ENCODE measurements around the gene ATP6V0D1.

The ATP6V0D1 gene

DNA sequence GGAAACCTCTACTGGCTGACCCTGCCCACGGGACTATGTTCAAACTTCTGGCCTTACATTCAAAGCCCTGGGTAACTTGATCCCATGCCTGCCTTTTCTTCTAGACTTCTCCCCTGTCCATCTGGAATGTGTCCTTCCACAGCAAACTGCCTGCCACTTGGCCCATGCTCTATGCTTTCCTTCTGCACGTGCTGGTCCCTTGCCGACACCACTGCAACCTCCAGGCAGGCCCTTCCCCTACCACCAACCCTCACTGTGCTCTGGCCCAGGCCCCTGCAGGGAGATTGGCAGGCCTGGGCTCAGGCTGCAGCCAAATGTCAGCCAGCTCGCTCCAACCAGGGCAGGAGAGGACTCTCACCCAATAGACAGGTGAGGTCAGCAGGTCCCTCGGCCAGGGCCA, 39.0 kb downstream of the ATP6V0D1 start:
- TF ChIP-seq POU2F2 (IDR thresholded peaks at IDR 0.05; ENCODE audit: low read depth, low read length) (no peak), TAF1 (IDR thresholded peaks at IDR 0.05; ENCODE audit: low read depth, low read length) (no peak), POLR2A (IDR thresholded peaks at IDR 0.05; ENCODE audit: low read depth, low read length) (no peak), POLR2AphosphoS5 (IDR thresholded peaks at IDR 0.05; ENCODE audit: low read depth, low read length) (no peak), SPI1 (IDR thresholded peaks at IDR 0.05; ENCODE audit: low read depth, low read length) (no peak), PAX5 (IDR thresholded peaks at IDR 0.05; ENCODE audit: insufficient read depth, low read length, severe bottlenecking) (no peak)
- FAIRE-seq, result no peak
- no peak for DNase-seq (ENCODE audit: insufficient read length, low spot score)

DNA sequence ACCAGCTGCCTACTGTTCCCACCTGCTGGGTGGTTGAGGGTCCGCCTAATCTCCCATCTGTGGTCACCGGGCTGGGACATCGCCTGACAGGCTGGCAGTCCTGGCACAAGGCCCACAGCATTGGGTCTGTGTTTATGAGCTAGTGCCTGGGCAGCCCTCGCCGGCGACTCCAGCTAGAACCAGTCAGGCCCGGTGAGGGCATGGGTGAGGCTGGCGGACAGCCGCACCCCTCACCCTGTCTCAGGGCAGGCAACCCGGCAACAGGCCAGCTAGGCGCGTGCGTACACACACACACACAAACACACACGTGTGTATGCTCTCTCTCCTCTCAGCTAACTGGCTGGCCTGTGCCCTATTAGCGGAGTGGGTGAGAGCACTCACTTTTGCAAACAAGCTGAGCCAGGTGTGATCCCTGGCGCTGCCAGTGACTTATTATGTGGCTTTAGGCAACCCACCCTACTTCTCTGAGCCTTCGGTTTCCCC, 39.6 kb downstream of the ATP6V0D1 start:
- DNase-seq (ENCODE audit: insufficient read length, low spot score), result no peak
- TF ChIP-seq PAX5 (IDR thresholded peaks at IDR 0.05; ENCODE audit: insufficient read depth, low read length, severe bottlenecking) (no peak), POU2F2 (IDR thresholded peaks at IDR 0.05; ENCODE audit: low read depth, low read length) (no peak), POLR2AphosphoS5 (IDR thresholded peaks at IDR 0.05; ENCODE audit: low read depth, low read length) (no peak), POLR2A (IDR thresholded peaks at IDR 0.05; ENCODE audit: low read depth, low read length) (no peak), SPI1 (IDR thresholded peaks at IDR 0.05; ENCODE audit: low read depth, low read length) (no peak), TAF1 (IDR thresholded peaks at IDR 0.05; ENCODE audit: low read depth, low read length) (no peak)
- FAIRE-seq, result no peak

DNA sequence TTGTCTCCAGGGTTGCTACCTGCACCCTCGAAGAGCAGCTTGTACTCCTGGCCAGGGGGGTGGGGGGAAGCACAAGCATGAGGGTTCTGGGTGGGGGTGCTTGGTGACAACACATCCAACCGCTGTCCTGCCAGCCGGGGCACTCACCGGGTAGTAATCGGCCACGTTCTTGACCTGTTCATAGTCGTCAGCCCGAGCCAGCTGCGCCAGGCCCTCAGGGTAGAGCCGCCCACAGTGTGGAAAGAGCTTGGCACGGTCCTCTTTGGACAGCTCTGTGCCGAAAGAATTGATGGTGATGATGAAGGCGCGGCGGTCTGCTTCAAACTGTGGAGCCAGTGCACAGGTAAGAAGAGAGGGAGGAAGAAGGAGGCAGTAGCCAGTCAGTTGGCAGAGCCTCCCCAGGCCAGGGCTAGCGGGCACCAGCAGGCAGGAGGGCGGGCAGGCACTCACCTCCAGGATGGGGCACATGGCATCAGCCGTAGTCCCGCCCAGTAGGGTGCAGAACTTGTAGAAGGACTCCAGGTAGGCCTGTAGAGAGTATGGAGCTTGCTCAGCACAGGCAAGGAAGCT, 42.0 kb downstream of the ATP6V0D1 start:
- TF ChIP-seq POLR2AphosphoS5 (IDR thresholded peaks at IDR 0.05; ENCODE audit: low read depth, low read length) (no peak), TAF1 (IDR thresholded peaks at IDR 0.05; ENCODE audit: low read depth, low read length) (no peak)
- DNase-seq (ENCODE audit: insufficient read length, low spot score) (no peak), FAIRE-seq (no peak)

DNA sequence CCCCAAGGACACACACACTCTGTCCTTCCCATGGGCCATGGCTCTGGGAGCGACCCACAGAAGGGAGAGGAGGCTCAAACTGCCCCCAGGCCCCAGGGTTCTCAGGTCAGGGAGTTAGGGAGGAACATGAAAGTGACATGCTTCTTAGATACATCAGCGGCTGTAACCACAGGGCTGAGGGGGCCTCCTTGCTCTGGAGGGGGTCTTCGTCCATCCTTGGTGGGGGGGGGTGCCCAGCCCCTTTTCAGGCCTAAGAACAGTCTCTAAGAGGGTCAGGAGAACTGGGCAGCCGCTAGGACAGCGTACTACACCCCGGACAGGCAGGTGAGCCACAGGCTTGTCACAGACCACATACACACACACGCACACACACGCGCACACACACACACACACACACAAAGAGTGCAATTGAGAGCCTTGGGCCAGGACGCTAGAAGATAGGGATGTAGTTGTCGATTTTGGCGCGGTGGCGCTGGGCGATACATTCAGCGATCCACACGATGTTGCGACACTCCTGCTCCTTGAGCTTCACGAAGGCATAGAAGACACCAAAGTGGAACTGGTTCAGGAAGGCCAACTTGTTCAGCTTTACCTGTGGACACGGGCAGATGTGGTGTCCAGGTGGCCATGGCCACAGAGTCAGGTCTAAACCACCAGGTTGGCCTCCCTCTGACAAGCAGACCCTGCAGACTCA, 42.7 kb downstream of the ATP6V0D1 start:
- TF ChIP-seq TAF1 (IDR thresholded peaks at IDR 0.05; ENCODE audit: low read depth, low read length) (no peak), POU2F2 (IDR thresholded peaks at IDR 0.05; ENCODE audit: low read depth, low read length) (no peak), POLR2AphosphoS5 (IDR thresholded peaks at IDR 0.05; ENCODE audit: low read depth, low read length) (no peak), SPI1 (IDR thresholded peaks at IDR 0.05; ENCODE audit: low read depth, low read length) (no peak), PAX5 (IDR thresholded peaks at IDR 0.05; ENCODE audit: insufficient read depth, low read length, severe bottlenecking) (no peak), POLR2A (IDR thresholded peaks at IDR 0.05; ENCODE audit: low read depth, low read length) (no peak)
- no peak for FAIRE-seq
- no peak for DNase-seq (ENCODE audit: insufficient read length, low spot score)

DNA sequence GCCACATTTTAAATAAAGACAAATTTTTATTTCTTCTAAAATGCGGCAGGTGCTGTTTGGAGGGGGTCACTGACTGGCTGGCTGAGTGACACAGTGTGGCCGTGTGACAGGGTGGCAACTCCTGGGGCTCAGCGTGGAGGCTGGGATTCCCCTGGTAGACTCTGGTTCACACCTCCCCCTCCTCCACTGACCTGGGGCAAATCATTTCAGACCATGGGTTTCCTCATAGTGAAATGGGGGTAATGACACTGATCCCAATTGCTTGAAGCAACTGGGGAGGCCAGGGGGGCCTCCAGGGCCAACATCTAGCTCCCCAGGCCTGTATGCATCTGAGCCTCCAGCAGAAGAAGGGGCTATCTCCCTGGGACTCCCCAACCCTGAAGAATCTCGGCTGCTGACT, 43.4 kb downstream of the ATP6V0D1 start:
- DNase-seq (ENCODE audit: insufficient read length, low spot score) (no peak), FAIRE-seq (no peak)
- TF ChIP-seq TAF1 (IDR thresholded peaks at IDR 0.05; ENCODE audit: low read depth, low read length) (no peak), POLR2A (IDR thresholded peaks at IDR 0.05; ENCODE audit: low read depth, low read length) (no peak), POU2F2 (IDR thresholded peaks at IDR 0.05; ENCODE audit: low read depth, low read length) (no peak), POLR2AphosphoS5 (IDR thresholded peaks at IDR 0.05; ENCODE audit: low read depth, low read length) (no peak)

DNA sequence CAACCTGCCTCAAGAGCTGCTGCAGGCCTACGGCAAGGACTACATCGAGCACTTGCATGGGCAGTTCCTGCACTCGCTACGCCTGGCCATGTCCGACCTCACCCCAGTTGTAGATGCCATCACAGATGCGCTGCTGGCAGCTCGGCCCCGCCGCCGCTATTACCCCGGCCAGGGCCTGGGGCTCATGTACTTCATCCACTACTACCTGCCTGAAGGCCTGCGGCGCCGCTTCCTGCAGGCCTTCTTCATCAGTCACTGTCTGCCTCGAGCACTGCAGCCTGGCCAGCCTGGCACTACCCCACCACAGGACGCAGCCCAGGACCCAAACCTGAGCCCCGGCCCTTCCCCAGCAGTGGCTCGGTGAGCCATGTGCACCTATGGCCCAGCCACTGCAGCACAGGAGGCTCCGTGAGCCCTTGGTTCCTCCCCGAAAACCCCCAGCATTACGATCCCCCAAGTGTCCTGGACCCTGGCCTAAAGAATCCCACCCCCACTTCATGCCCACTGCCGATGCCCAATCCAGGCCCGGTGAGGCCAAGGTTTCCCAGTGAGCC, 44.2 kb downstream of the ATP6V0D1 start:
- no peak for TF ChIP-seq PAX5 (IDR thresholded peaks at IDR 0.05; ENCODE audit: insufficient read depth, low read length, severe bottlenecking)
- no peak for TF ChIP-seq POLR2AphosphoS5 (IDR thresholded peaks at IDR 0.05; ENCODE audit: low read depth, low read length)
- TF ChIP-seq POLR2A (IDR thresholded peaks at IDR 0.05; ENCODE audit: low read depth, low read length), result no peak
- TF ChIP-seq TAF1 (IDR thresholded peaks at IDR 0.05; ENCODE audit: low read depth, low read length), result no peak
- no peak for TF ChIP-seq POU2F2 (IDR thresholded peaks at IDR 0.05; ENCODE audit: low read depth, low read length)
- no peak for TF ChIP-seq SPI1 (IDR thresholded peaks at IDR 0.05; ENCODE audit: low read depth, low read length)
- DNase-seq (ENCODE audit: insufficient read length, low spot score), result no peak
- FAIRE-seq, result no peak

DNA sequence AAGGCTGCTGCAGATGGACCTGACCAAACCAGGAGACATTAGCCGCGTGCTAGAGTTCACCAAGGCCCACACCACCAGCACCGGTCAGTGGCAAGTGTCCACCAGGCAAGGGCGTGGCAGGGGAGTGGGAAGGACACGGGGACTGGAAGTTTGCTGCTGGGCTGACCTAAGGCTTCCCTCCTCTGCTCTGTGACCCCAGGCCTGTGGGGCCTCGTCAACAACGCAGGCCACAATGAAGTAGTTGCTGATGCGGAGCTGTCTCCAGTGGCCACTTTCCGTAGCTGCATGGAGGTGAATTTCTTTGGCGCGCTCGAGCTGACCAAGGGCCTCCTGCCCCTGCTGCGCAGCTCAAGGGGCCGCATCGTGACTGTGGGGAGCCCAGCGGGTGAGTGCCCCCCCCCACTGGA, 45.2 kb downstream of the ATP6V0D1 start:
- no peak for FAIRE-seq
- TF ChIP-seq PAX5 (IDR thresholded peaks at IDR 0.05; ENCODE audit: insufficient read depth, low read length, severe bottlenecking), result no peak
- TF ChIP-seq POLR2AphosphoS5 (IDR thresholded peaks at IDR 0.05; ENCODE audit: low read depth, low read length), result no peak
- no peak for TF ChIP-seq POU2F2 (IDR thresholded peaks at IDR 0.05; ENCODE audit: low read depth, low read length)
- no peak for TF ChIP-seq TAF1 (IDR thresholded peaks at IDR 0.05; ENCODE audit: low read depth, low read length)
- no peak for TF ChIP-seq POLR2A (IDR thresholded peaks at IDR 0.05; ENCODE audit: low read depth, low read length)
- no peak for TF ChIP-seq SPI1 (IDR thresholded peaks at IDR 0.05; ENCODE audit: low read depth, low read length)
- no peak for DNase-seq (ENCODE audit: insufficient read length, low spot score)

- DNase-seq (ENCODE audit: insufficient read length, low spot score) (no peak), FAIRE-seq (peak; percentile 67)
- TF ChIP-seq PAX5 (IDR thresholded peaks at IDR 0.05; ENCODE audit: insufficient read depth, low read length, severe bottlenecking), result no peak
- no peak for TF ChIP-seq SPI1 (IDR thresholded peaks at IDR 0.05; ENCODE audit: low read depth, low read length)
- TF ChIP-seq POU2F2 (IDR thresholded peaks at IDR 0.05; ENCODE audit: low read depth, low read length), result no peak
- TF ChIP-seq TAF1 (IDR thresholded peaks at IDR 0.05; ENCODE audit: low read depth, low read length), result no peak
- no peak for TF ChIP-seq POLR2A (IDR thresholded peaks at IDR 0.05; ENCODE audit: low read depth, low read length)
- TF ChIP-seq POLR2AphosphoS5 (IDR thresholded peaks at IDR 0.05; ENCODE audit: low read depth, low read length), result no peak
Measured at GRCh38 chr16:67433131-67433719, 47.7 kb downstream of the ATP6V0D1 start.

- FAIRE-seq (no peak), DNase-seq (ENCODE audit: insufficient read length, low spot score) (no peak)
- no peak for TF ChIP-seq PAX5 (IDR thresholded peaks at IDR 0.05; ENCODE audit: insufficient read depth, low read length, severe bottlenecking)
- no peak for TF ChIP-seq TAF1 (IDR thresholded peaks at IDR 0.05; ENCODE audit: low read depth, low read length)
- TF ChIP-seq POU2F2 (IDR thresholded peaks at IDR 0.05; ENCODE audit: low read depth, low read length), result no peak
- TF ChIP-seq POLR2AphosphoS5 (IDR thresholded peaks at IDR 0.05; ENCODE audit: low read depth, low read length), result no peak
- no peak for TF ChIP-seq POLR2A (IDR thresholded peaks at IDR 0.05; ENCODE audit: low read depth, low read length)
- no peak for TF ChIP-seq SPI1 (IDR thresholded peaks at IDR 0.05; ENCODE audit: low read depth, low read length)
Measured at GRCh38 chr16:67432506-67432890, 48.5 kb downstream of the ATP6V0D1 start.

All from GM12891 (cell line).